NCI-H774 (cell line): ENCODE measurements around the gene SLC44A4.
"Not testable (repeated sequence)": the region's sequence is repeated elsewhere in the genome, so short reads cannot be mapped to it uniquely, and the experiment has no call there.

ENCODE experiments used
- DNase-seq: peaks from one replicate; lab custom pipeline; 2025; lab: John Stamatoyannopoulos, UW

The SLC44A4 gene

GRCh38 chr6:31878726-31879125 is at the start of gene SLC44A4:
Gene SLC44A4, minus strand, starts transcription at chr6:31878997. Its CDS starts 17 bp downstream, at chr6:31878980.
- DNase-seq: no peak

GRCh38 chr6:31928672-31928939 is 49.8 kb upstream of the SLC44A4 start:
- DNase-seq: no peak

- DNase-seq: no peak
Observed at GRCh38 chr6:31927863-31928671, 49.3 kb upstream of the SLC44A4 start.

- no peak for DNase-seq
Observed at GRCh38 chr6:31927242-31927862, 48.6 kb upstream of the SLC44A4 start, which contains the start of gene C2. Gene C2, plus strand, starts transcription at chr6:31927717. Its CDS starts 36 bp downstream, at chr6:31927753.

GRCh38 chr6:31922942-31923341 is 44.1 kb upstream of the SLC44A4 start:
- no peak for DNase-seq

GRCh38 chr6:31920811-31921210 is 42.0 kb upstream of the SLC44A4 start:
- no peak for DNase-seq

- no peak for DNase-seq
Observed at GRCh38 chr6:31919624-31920303, 41.0 kb upstream of the SLC44A4 start.

GRCh38 chr6:31918069-31918720 is 39.4 kb upstream of the SLC44A4 start:
- DNase-seq: no peak

GRCh38 chr6:31915756-31916155 is 37.0 kb upstream of the SLC44A4 start:
- no peak for DNase-seq

GRCh38 chr6:31915351-31915750 is 36.6 kb upstream of the SLC44A4 start:
- DNase-seq: no peak

GRCh38 chr6:31911826-31912585 is 33.2 kb upstream of the SLC44A4 start:
- DNase-seq: no peak

GRCh38 chr6:31909298-31909697 is 30.5 kb upstream of the SLC44A4 start:
- not testable (repeated sequence) for DNase-seq

- DNase-seq: peak; percentile 9
Observed at GRCh38 chr6:31908791-31909190, 30.0 kb upstream of the SLC44A4 start.

GRCh38 chr6:31908255-31908654 is 29.5 kb upstream of the SLC44A4 start:
- DNase-seq: not testable (repeated sequence)

GRCh38 chr6:31907158-31907813 is 28.5 kb upstream of the SLC44A4 start:
- DNase-seq: no peak

GRCh38 chr6:31906727-31907126 is 27.9 kb upstream of the SLC44A4 start:
- DNase-seq: not testable (repeated sequence)

- DNase-seq: no peak
Observed at GRCh38 chr6:31906122-31906521, 27.3 kb upstream of the SLC44A4 start.

GRCh38 chr6:31905041-31905440 is 26.2 kb upstream of the SLC44A4 start:
- no peak for DNase-seq

GRCh38 chr6:31903957-31904356 is 25.2 kb upstream of the SLC44A4 start:
- no peak for DNase-seq

GRCh38 chr6:31901953-31902643 is 23.3 kb upstream of the SLC44A4 start, which contains the start of gene ZBTB12:
Gene ZBTB12, minus strand, starts transcription at chr6:31902086. Its CDS starts 781 bp downstream, at chr6:31901305.
- peak; percentile 96 for DNase-seq
